Keratinocyte (primary cell): ENCODE measurements around the gene ZBTB33.

Experiments
- EZH2 ChIP-seq: IDR thresholded peaks from one replicate; pipeline ENCODE4 v1.6.1; 2012; ENCODE audit warnings: inconsistent platforms, mild to moderate bottlenecking, low read length, moderate library complexity
- TF ChIP-seq, protein P1 (sequence below), 3 experiments: IDR thresholded peaks in 1 of 3; conservative IDR thresholded peaks in 1 of 3; optimal IDR thresholded peaks in 1 of 3; 2 replicates in 2 of 3; 3 replicates in 1 of 3; pipeline versions ENCODE3 to v1.5.1; 2011; ENCODE audit warnings: low read length in 3 of 3, mild to moderate bottlenecking in 3 of 3, moderate library complexity in 2 of 3, control low read depth in 1 of 3, inconsistent platforms in 1 of 3; ENCODE audit not compliant: insufficient read depth in 2 of 3; ENCODE audit errors: extremely low read depth in 1 of 3

DNA sequence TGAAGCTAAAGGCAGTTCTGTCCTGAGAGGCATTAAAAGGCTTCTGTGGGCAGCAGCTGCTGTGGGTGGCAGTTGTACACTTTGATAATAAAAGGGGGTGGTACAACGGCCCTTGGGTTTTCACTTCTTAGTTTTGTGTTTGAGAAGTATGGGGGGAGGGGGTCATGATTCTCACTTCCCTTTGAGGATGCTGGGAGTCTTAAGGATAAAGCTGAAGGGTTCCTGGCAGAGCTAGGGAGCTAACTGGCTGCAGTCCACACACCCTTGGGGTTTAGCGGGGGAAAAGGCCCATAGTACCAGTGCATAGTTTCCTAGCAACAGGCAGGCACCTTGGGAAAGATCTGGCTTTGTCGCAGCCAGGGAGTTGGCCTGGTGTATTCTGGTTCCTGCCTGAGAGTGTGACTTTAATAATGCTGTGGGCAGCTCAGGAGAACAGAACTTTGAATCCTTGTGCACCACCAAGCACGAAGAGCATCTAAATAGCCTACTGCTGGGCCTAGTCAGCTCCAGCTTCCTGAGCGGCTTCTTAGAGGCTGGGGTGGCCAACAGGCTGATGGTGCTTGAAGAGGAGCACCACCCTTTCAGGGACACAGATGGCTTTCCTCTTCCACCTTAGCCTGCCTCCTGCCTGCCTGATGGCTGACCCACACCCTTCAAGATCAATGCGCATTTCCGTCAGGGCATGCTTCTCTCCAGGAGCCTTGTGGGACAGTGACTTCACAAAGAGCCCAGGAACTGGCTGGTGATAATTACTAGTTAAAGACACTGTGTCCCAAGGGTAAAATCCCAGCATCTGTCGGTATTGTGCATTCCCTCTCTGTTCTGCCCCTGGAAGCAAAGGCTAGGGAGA, 12.5 kb downstream of the ZBTB33 start:
- TF ChIP-seq, protein P1, sequence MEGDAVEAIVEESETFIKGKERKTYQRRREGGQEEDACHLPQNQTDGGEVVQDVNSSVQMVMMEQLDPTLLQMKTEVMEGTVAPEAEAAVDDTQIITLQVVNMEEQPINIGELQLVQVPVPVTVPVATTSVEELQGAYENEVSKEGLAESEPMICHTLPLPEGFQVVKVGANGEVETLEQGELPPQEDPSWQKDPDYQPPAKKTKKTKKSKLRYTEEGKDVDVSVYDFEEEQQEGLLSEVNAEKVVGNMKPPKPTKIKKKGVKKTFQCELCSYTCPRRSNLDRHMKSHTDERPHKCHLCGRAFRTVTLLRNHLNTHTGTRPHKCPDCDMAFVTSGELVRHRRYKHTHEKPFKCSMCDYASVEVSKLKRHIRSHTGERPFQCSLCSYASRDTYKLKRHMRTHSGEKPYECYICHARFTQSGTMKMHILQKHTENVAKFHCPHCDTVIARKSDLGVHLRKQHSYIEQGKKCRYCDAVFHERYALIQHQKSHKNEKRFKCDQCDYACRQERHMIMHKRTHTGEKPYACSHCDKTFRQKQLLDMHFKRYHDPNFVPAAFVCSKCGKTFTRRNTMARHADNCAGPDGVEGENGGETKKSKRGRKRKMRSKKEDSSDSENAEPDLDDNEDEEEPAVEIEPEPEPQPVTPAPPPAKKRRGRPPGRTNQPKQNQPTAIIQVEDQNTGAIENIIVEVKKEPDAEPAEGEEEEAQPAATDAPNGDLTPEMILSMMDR (optimal IDR thresholded peaks at IDR 0.05 in 1 of 3, IDR thresholded peaks at IDR 0.05 in 1 of 3, conservative IDR thresholded peaks at IDR 0.05 in 1 of 3; ENCODE audit: extremely low read depth in 1 of 3, insufficient read depth in 2 of 3, low read length in 3 of 3), result no peak
- no peak for TF ChIP-seq EZH2
